C4-2B (cell line): ENCODE measurements around the gene KRT84.

Experiments
- H3K27ac ChIP-seq: fragments of 450-650 bp; 2 replicates; pipeline ENCODE4 v1.5.1; 2017
- ZFX ChIP-seq: fragments of 450-650 bp; IDR thresholded peaks from 2 replicates; pipeline ENCODE4 v1.6.1; 2017
- TF ChIP-seq, protein P1 (sequence below): fragments of 450-650 bp; conservative IDR thresholded peaks from 2 replicates; pipeline ENCODE4 v1.5.1; 2017; ENCODE audit warnings: mild to moderate bottlenecking

The KRT84 gene

DNA sequence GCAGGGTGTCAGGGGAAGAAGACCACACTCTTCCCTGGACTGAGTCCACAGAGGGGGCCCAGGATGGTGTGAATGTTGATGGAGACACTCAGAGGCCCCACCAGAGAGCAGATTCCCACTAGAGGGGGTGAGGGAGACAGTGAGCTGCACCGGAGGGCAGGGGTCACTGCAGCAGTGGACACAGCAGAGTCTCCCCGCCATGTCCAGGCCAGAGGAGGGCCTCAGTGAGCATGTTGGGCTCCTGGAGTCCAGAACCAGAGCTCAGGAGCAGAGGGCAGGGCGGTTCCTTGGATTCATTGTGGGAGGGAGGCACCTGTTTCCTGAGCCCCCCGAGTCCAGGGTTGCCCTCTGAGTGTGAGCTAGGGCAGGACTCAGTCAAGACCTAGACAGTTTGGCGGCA is 22.5 kb upstream of the KRT84 start:
- no peak overlapping the region for H3K27ac ChIP-seq
- TF ChIP-seq, protein P1, sequence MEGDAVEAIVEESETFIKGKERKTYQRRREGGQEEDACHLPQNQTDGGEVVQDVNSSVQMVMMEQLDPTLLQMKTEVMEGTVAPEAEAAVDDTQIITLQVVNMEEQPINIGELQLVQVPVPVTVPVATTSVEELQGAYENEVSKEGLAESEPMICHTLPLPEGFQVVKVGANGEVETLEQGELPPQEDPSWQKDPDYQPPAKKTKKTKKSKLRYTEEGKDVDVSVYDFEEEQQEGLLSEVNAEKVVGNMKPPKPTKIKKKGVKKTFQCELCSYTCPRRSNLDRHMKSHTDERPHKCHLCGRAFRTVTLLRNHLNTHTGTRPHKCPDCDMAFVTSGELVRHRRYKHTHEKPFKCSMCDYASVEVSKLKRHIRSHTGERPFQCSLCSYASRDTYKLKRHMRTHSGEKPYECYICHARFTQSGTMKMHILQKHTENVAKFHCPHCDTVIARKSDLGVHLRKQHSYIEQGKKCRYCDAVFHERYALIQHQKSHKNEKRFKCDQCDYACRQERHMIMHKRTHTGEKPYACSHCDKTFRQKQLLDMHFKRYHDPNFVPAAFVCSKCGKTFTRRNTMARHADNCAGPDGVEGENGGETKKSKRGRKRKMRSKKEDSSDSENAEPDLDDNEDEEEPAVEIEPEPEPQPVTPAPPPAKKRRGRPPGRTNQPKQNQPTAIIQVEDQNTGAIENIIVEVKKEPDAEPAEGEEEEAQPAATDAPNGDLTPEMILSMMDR, result no peak
- TF ChIP-seq ZFX, result no peak

DNA sequence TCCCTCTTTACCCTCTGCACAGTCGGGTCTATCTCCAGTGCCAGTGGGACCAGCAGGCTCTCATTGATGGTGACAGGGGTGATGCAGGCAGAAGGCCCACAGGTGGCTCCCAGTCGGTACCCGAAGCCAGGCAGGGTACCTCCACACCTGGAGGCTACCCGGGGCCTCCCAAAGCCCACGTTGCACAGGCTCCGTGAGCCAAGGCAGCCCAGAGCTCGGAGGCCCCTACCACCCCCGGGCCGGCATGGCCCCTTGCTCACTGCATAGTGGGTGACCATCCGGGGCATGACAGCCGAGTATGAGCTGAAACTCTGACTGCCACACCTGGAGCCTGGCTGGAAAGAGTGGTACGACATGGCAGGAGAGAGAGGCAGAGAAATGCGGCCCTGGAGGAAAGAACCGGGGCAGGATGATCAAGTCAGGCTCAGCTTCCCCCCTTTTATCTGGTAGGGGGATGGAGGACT is 20.5 kb upstream of the KRT84 start, which contains the start of gene KRT82:
TSS of gene KRT82 (minus strand) at position 414 of the 464 bp plus-strand sequence. CDS start at position 356, 58 bp downstream.
- TF ChIP-seq, protein P1, result no peak
- TF ChIP-seq ZFX, result no peak
- no peak within 1 kb of the TSS for H3K27ac ChIP-seq

GRCh38 chr12:52404951-52405350 is 19.5 kb upstream of the KRT84 start:
- H3K27ac ChIP-seq, result no peak overlapping the region
- TF ChIP-seq ZFX, result no peak
- TF ChIP-seq, protein P1, result no peak; the same call in 1 of the 2 replicates

DNA sequence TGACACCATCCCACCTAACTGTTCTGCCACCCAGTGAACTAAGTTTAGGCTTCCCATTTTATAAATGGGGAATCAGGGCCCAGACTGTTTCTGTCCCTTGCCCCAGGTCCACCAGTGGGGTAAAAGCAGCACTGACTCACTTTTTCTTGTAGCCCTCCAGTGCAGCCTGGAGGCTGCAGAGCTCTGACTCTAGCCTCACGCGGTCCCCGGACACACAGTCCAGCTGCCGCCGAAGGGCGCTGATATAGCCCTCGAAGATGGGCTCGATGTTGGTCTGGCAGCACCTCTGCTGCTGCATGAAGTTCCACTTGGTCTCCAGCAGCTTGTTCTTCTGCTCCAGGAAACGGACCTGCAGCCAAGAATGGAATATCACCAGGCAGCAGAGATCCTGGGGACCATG is 18.1 kb upstream of the KRT84 start:
- no peak overlapping the region for H3K27ac ChIP-seq
- TF ChIP-seq, protein P1, result no peak
- no peak for TF ChIP-seq ZFX

DNA sequence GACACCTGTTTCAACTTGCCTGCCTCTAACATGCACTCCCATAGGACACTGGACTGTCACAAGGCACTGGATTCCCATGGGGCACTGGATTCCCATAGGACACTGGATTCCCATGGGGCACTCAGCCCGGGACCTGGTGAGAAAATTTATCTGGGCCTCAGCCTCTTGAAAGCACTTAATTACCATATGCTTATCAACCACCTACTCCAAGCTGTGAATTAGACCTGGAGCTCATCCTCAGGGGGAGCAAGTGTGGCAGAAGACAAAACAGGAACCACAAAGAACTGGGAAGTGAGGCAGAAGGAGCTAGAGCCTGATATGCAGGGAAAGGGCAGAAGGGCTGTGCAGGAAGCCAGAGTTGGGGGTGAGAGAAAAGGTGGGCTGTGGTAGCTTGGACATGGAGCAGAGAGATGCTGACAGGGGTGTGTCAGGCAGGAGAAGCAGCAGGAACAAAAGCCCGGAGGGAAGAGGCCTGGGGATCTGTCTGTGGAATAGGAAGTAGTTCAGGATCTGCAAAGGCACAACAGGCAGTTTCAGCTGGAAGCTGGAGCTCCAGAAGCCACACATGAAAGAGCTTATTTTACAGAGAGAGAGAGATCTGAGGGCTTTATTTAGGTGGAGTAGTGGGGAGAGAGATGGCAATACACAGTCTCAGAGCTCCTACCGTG is 17.6 kb upstream of the KRT84 start:
- no peak for TF ChIP-seq ZFX
- TF ChIP-seq, protein P1, result no peak
- H3K27ac ChIP-seq, result no peak overlapping the region

- H3K27ac ChIP-seq, result no peak overlapping the region
- TF ChIP-seq, protein P1, result no peak
- TF ChIP-seq ZFX, result no peak
Measured at GRCh38 chr12:52402377-52402776, 16.9 kb upstream of the KRT84 start.

GRCh38 chr12:52401926-52402325 is 16.5 kb upstream of the KRT84 start:
- no peak overlapping the region for H3K27ac ChIP-seq
- TF ChIP-seq, protein P1, result no peak
- no peak for TF ChIP-seq ZFX
